Muscle of arm (tissue), 12 donors: Measurements from ENCODE around the gene DAPK2. TPM values are rescaled to one million over a fixed set of nuclear protein-coding genes. Genes with fewer than 3 reads are reported as not detected.

Experiments used
- DNase-seq: peaks from one replicate; pipeline ENCODE4 v3.0.0-alpha.2; 2013
- polyA plus RNA-seq, 12 donors: library from polyadenylated mRNA; unstranded; fragments of 120-200 nt; gene quantifications; one replicate each; pipeline ENCODE4 v1.2.1, GENCODE V29; 2013; ENCODE audit not compliant: insufficient read length in 12 of 12

Gene DAPK2
- polyA plus RNA-seq, 12 donors: 2.5 to 6.6 (median 3.7) TPM; not detected in 2

DNA sequence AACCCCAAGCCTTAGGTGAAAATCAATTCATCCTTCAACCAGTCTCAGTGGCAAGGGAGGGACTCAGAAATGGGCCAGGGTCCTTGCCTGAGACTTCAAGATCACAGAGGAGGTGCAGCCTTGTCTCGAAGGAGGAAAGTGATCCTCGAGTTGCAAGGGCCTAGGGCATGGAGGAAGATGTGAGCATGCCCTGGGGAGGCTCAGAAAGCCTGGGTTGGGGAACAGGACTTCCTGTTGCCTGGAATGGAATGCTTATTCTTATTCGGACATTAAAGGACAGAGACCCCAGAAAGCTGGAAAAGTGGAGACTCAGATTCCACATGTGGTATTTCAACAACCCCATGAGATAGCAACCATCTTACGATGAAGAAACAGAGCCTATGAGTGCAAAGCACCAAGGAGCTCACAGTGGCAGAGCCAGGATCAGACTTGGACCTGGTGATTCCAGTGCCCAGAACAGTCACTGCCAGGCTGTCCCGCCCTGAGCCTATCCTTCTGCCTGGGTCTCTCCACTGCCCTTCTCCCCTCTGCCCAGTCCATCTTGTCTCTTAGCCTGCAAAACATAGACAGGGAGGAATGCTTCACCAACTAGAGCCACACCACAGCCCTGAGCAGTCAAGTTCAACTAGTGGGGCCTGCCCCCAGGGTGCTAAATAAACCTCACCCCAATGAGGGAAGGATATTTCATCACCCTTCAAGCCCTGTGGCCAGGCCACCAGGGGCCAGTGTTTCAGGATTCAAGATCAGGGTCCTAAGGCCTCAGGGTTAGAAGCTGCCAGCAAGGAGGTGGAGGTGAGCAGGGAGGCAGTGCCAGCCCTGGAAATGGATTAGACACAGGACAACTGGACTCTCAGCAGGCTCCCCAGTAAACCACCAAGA is 21.9 kb downstream of the DAPK2 start:
- DNase-seq: no peak

DNA sequence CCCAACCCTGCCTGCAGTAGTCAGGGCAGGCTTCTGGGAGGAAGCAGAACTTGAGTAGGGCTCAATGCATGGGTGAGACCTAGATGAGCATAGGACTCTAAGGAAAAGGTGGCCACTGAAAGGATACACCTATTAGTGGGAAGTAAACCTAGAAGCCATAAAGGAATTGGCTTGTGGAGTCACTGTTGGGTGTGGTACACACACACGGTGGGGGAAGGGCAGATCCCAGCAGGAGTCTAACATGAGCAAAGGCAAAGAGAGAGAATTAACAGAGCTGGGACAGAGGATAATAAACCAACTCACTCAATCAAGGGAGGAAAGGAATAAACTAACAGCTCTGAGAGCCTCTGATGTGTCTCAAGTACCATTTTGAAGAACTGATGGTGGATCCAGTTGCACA is 23.1 kb downstream of the DAPK2 start:
- no peak for DNase-seq

DNA sequence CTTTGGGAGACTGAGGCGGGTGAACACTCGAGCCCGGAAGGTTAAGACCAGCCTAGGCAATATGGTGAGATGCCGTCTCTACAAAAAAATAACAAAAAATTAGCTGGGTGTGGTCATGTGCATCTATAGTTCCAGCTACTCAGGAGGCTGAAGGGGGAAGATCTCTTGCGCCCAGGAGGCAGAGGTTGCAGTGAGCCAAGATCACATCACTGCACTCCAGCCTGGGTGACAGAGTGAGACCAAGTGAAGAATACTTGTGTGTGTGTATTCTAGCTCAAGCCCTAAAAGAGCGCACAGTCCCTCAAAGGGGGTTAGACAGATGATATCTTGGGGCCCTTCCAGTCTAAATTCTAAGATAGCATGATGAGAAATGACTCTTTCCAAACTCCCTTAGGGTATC is 23.7 kb downstream of the DAPK2 start:
- DNase-seq: no peak

DNA sequence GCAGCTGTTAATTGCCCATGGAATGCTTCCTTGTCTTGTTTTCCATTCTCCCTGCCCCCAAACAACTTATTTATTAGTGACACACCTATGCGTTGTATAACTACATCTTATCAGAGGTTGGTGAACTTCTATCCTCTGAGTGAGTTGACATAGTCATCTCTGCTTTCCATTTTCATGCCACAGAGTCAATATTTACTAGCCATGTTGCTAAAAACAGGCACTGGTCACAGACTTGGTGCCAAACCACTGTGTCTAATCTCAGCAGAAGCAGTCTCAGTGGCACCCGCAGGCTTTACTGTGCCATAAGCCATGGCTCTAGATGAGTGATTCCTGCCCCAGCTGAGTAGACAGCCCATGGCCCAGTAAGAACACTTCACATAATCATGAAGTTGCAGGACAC is 26.5 kb downstream of the DAPK2 start:
- DNase-seq: no peak

- no peak for DNase-seq
These were observed 28.6 kb downstream of the DAPK2 start for GRCh38 chr15:64017591-64018163.

GRCh38 chr15:64017082-64017588 is 29.1 kb downstream of the DAPK2 start:
- no peak for DNase-seq

DNA sequence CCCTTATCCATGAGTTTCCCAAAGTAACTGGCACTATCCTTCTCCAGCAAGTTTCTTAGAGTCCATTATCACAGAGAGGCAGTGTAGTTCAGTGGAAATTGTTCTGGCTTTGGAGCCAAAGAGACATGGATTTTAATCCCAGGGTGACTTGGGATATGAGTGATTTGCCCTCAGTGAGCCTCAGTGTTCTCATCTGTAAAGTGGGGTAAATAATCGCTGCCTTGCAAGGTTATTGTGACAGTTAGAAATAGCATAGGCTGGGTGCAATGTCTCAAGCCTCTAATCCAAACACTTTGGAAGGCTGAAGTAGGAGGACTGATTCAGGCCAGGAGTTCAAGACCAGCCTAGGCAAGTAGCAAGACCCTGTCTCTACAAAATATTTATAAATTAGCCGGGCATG is 30.0 kb downstream of the DAPK2 start:
- DNase-seq: no peak

- no peak for DNase-seq
These were observed 31.3 kb downstream of the DAPK2 start for GRCh38 chr15:64014995-64015394.

DNA sequence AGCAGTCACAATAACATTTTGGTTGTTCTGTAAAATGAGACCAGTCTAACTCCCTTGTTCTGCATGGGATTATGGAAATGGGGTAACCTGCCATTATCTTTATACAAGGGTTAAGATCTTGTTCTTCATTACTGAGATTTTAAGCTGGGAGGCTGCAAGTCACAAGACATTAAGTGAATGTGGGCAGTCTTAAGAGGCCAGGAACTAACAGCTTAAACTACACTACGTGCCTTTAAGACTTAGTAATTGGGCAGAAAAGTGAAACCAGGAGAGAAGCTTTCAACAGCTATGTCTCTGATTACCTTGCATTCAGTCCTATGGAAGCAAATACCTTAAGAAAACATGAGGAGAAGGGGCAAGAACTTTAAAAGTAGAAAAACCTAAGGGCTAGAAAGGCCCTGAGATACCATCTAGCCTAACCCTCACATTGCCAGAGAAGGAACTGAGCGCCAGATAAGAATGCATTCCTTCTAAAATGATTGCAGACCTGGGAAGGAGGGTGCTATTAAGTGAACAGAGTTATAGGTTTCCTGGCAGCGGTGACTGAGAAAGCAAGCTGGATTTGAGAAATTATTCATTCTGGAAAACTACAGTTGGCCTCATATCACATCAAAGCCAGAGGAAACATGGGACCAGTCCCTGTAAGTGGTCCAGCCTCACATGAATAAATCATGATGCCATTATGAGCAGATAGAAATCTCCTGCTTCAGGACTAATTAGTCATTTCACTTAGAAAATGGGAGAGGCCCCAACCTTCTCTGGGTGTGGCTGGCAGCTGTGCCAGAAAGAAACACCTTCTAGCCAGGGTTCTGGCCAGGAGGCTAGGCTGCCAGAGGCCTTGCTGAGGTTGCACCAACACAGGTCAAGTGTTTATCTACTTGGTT is 32.9 kb downstream of the DAPK2 start:
- DNase-seq: no peak

- no peak for DNase-seq
These were observed 34.5 kb downstream of the DAPK2 start for GRCh38 chr15:64011736-64012135.

DNA sequence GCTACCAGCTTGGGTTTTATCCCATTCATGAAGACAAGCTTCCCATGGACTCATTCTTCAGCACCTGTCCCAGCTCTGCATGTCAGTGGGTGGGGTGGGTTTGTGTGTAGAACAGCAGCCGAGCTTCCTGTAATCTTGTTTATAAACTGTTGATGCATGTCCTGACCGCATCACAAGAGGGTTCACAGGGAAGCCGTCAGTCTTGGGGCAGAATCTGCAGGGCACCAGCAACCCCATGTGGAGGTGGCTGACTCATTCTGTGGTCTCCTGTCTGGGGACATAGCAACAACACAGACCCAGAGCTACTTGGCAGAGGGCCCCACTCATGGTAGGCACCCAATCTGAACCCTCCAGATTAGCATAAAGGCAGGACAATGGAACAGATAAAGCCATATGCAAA is 35.6 kb downstream of the DAPK2 start:
- DNase-seq: no peak

GRCh38 chr15:64009798-64010261 is 36.5 kb downstream of the DAPK2 start:
- DNase-seq: no peak

DNA sequence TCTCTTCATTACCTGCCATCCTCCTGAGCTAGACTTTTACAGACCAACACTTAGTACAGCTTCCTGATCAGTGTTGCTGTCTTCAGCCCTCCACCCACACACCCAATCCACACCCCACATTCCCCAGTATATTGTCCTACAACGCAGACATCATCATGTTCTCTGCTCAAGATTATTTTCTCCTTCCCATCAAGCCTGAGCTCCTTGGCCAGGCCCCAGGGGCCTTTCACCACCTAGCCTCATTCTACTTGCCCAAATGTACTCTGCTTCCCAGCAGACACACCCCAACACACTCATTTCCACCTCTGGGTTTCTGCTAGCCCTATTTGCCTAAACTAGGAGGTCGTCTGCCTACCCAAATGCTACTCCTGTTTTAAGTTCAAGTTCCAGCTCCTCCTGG is 37.0 kb downstream of the DAPK2 start:
- no peak for DNase-seq

DNA sequence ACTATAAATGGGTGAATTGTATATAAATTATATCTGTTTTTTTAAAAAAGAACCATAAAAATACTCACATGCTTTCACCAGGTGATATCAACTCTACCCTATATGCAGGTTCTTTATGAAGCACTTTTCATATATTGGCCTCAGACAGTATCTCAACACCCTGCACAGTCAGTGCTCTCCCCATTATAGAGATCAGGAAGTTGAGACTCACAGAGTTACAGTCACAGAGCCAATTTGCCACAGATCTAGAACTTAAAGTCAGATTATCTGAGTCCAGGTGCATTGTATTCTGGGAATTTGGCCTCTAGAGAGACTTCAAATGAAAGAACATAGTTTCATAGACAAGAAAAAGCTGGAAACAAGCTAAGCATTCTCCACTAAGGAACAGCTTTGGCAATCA is 38.1 kb downstream of the DAPK2 start:
- DNase-seq: no peak

DNA sequence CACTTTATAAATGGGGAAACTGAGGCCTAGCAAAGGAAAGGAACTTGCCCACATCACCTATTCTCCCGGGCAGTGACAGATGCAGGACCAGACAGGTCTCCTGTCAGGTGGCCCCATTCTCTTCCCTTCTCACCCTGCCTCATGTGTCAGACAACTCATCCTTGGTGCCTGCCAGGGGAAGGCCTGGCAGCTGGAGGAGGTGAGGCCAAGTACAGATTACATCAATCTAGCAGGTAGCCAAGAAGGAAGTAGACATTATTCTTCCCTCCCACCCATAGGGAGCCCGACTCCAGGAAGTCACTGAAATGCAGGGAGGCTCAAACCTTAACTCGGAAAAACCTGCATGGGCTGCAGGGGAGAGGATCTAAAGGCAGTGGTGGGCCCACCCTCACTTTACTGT is 39.6 kb downstream of the DAPK2 start:
- DNase-seq: no peak

DNA sequence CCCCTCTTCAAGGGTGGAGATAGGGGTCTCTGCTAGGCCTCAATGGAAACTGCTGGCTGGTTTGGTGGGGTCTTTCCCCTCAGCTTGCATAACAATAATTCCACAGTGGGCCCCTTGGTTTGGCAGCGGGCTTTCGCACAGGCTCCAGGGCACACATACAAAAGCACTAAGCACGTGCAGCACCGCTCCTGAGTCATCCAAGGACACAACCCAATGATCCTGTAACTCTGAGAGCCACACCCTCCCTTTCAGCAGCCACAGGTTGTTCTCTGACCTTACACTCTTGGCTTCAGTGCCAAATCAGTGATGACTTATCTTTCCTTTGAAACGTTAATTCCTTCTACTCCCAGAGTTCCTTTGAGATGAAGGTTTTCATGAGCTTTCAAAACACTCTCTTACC is 41.7 kb downstream of the DAPK2 start:
- no peak for DNase-seq

DNA sequence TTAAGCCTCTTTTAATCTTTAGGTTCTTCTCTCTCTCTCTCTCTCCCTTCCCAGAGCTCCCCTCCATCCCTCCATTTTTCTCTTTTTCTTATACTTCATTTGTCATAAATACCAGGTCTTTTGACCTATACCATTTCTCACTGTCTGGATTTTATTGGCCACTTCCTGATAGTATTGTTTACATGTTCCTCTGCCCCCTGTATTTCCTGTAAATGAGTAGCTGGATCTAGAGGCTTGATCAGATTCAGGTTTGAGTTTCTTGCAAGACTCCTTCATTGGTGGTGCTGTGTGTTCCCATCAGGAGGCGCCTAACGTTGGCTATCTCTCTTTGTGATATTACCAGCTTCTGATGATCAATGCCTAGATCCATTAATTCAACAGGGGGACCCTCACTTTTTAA is 42.2 kb downstream of the DAPK2 start:
- no peak for DNase-seq

GRCh38 chr15:64003182-64003581 is 43.1 kb downstream of the DAPK2 start:
- no peak for DNase-seq

GRCh38 chr15:64001148-64001547 is 45.1 kb downstream of the DAPK2 start:
- no peak for DNase-seq

DNA sequence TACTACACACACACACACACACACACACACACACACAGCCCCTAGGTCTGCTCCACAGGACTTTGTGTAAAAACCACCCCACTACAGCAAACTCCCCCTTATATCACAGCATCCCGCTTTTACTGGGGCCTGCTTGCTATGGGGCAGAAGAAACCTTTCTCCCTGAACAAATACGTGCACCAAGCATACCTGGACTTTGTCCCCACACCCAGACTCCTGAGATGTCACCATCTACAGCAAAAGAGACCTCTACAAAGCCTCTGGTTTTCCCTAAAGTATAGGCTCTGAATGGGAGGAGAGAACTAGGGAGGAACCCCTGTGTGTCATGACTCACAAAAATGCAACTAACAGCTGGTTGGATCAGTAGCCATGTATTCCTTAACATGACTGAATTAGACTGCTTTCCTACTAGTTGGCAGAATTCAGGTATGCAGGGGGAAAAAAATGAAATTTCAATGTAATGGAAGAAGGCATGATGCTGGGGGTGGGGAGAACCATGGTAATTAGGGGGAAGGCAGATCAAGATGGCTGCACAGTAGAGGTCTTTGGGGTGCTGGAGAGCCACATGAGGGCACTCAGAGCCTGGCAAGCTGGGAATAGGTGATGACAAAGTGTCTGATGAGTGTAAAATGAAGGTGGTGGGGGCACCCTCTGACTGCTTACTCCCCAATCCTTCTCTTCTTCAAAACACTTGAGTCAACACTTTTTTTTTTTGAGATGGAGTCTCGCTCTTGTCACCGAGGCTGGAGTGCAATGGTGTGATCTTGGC is 45.9 kb downstream of the DAPK2 start:
- DNase-seq: no peak

DNA sequence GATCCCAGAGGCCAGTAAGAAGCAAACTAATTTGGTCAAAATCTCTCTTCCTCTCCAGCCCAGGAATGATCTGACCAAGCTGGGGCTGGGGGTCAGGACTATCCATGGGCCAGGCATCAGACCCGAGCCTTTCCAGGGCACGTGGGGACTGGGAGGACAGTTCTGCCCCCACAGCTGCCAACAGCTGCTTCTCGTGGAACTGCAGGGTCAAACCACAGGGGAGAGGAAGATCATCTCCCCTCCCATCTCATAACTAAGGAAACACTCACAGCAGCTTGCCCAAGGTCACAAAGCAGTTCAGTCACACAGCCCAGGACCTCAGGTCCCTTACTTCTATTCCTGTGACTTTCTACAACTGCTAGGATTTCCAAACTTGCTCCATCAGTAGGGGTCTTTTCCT is 47.1 kb downstream of the DAPK2 start:
- no peak for DNase-seq

- no peak for DNase-seq
These were observed 47.8 kb downstream of the DAPK2 start for GRCh38 chr15:63998489-63998888.
